Neuronal stem cell (in vitro differentiated cells): ENCODE results near the gene NT5DC1.

Source experiments
- DNase-seq: peaks from one replicate; pipeline ENCODE4 v3.0.0-alpha.2; 2013; ENCODE audit warnings: low spot score
- H2AFZ ChIP-seq: one replicate; pipeline ENCODE4 v1.6.1; 2013; ENCODE audit warnings: mild to moderate bottlenecking, low read length, inconsistent platforms
- H2AK5ac ChIP-seq: 2 replicates; pipeline ENCODE4 v1.6.1; 2013; ENCODE audit warnings: low read depth, mild to moderate bottlenecking, inconsistent platforms, low read length, moderate library complexity, mixed read lengths
- H2BK120ac ChIP-seq: 2 replicates; pipeline ENCODE4 v1.6.1; 2013; ENCODE audit warnings: low read depth, mild to moderate bottlenecking, inconsistent platforms, low read length, moderate library complexity, mixed read lengths
- H2BK12ac ChIP-seq: one replicate; pipeline ENCODE4 v1.6.1; 2013; ENCODE audit warnings: low read length, inconsistent platforms
- H2BK15ac ChIP-seq: 2 replicates; pipeline ENCODE4 v1.6.1; 2013; ENCODE audit warnings: mild to moderate bottlenecking, low read length, inconsistent platforms, mixed read lengths
- H2BK5ac ChIP-seq: one replicate; pipeline ENCODE4 v1.6.1; 2013; ENCODE audit warnings: inconsistent platforms, mild to moderate bottlenecking, low read length, moderate library complexity
- H3K14ac ChIP-seq: one replicate; pipeline ENCODE4 v1.6.1; 2013; ENCODE audit warnings: low read length, inconsistent platforms
- H3K18ac ChIP-seq: 2 replicates; pipeline ENCODE4 v1.6.1; 2013; ENCODE audit warnings: low read length, inconsistent platforms
- H3K23ac ChIP-seq: 2 replicates; pipeline ENCODE4 v1.6.1; 2013; ENCODE audit warnings: low read depth, mild to moderate bottlenecking, mixed read lengths, low read length, inconsistent platforms; ENCODE audit not compliant: poor library complexity
- H3K27ac ChIP-seq: replicated peaks from 3 replicates; pipeline ENCODE4 v1.5.1; 2013; ENCODE audit warnings: low read length, inconsistent platforms
- H3K27me3 ChIP-seq, 3 experiments: 2 replicates each; pipeline ENCODE4 v1.6.1; 2013; ENCODE audit warnings: low read length in 3 of 3, mild to moderate bottlenecking in 2 of 3, inconsistent platforms in 1 of 3, low read depth in 1 of 3, mixed read lengths in 1 of 3, moderate library complexity in 1 of 3; ENCODE audit not compliant: control insufficient read depth in 3 of 3, insufficient read depth in 3 of 3
- H3K36me3 ChIP-seq, 2 donors: replicated peaks in 1 of 2; 2 replicates each; pipeline ENCODE4 v1.6.1; 2013; ENCODE audit warnings: low read length in 2 of 2; ENCODE audit not compliant: control insufficient read depth in 2 of 2, insufficient read depth in 2 of 2
- H3K4ac ChIP-seq: 2 replicates; pipeline ENCODE4 v1.6.1; 2013; ENCODE audit warnings: inconsistent platforms, mild to moderate bottlenecking, low read length, moderate library complexity
- H3K4me1 ChIP-seq, 2 donors: 1 replicate in 1 of 2; 2 replicates in 1 of 2; pipeline ENCODE4 v1.6.1; 2013; ENCODE audit warnings: low read length in 2 of 2, low read depth in 1 of 2; ENCODE audit not compliant: control insufficient read depth in 2 of 2, insufficient read depth in 1 of 2
- H3K4me2 ChIP-seq: one replicate; pipeline ENCODE4 v1.6.1; 2013; ENCODE audit warnings: mild to moderate bottlenecking, low read length, inconsistent platforms; ENCODE audit not compliant: insufficient read depth, poor library complexity, severe bottlenecking
- H3K4me3 ChIP-seq, 2 donors: 2 replicates each; pipeline ENCODE4 v1.5.1; 2013; ENCODE audit warnings: low read length in 2 of 2, mild to moderate bottlenecking in 2 of 2, inconsistent platforms in 1 of 2, moderate library complexity in 1 of 2
- H3K79me1 ChIP-seq: one replicate; pipeline ENCODE4 v1.6.1; 2013; ENCODE audit warnings: low read depth, mild to moderate bottlenecking, inconsistent platforms, low read length, moderate library complexity
- H3K9ac ChIP-seq: one replicate; pipeline ENCODE4 v1.6.1; 2013; ENCODE audit warnings: mild to moderate bottlenecking, low read depth, low read length, inconsistent platforms; ENCODE audit not compliant: poor library complexity
- H3K9me3 ChIP-seq, 2 donors: replicated peaks in 1 of 2; 2 replicates each; pipeline versions ENCODE3 to v1.6.1; 2013; ENCODE audit warnings: low read length in 2 of 2, mild to moderate bottlenecking in 2 of 2, inconsistent platforms in 1 of 2, low read depth in 1 of 2, mixed read lengths in 1 of 2, moderate library complexity in 1 of 2; ENCODE audit not compliant: control insufficient read depth in 2 of 2, insufficient read depth in 1 of 2
- H4K8ac ChIP-seq: one replicate; pipeline ENCODE4 v1.6.1; 2013; ENCODE audit warnings: low read depth, mild to moderate bottlenecking, inconsistent platforms, low read length, moderate library complexity
- H4K91ac ChIP-seq: one replicate; pipeline ENCODE4 v1.6.1; 2013; ENCODE audit warnings: low read length, low read depth, mild to moderate bottlenecking, inconsistent platforms; ENCODE audit not compliant: poor library complexity
- WGBS, 2 donors: extraction: QIAGEN DNeasy Blood & Tissue Kit; methylation state at CpG; one replicate each; pipeline ENCODE4 v1.1.7; 2013; ENCODE audit warnings: missing lambda C conversion rate in 2 of 2, mixed read lengths in 1 of 2; ENCODE audit not compliant: insufficient read length in 2 of 2, insufficient replicate concordance in 1 of 2; ENCODE audit errors: extremely low coverage in 2 of 2; 5-methylcytosine and 5-hydroxymethylcytosine counted together

NT5DC1 gene

GRCh38 chr6:116111552-116112528, 11.2 kb downstream of the NT5DC1 start:
- no peak overlapping the region for H2AK5ac ChIP-seq
- H3K23ac ChIP-seq, result no peak overlapping the region
- peaks cover 2% of the 10 kb centered on the region in 2 donors for H3K4me1 ChIP-seq
- no peak overlapping the region for H3K27ac ChIP-seq
- H2BK5ac ChIP-seq, result no peak overlapping the region
- H2BK15ac ChIP-seq, result no peak overlapping the region
- no peak overlapping the region for H3K4me3 ChIP-seq
- no peak overlapping the region for H3K9ac ChIP-seq
- no peak overlapping the region for H4K8ac ChIP-seq
- H3K79me1 ChIP-seq, result no peaks in the 10 kb centered on the region
- no peak overlapping the region for H3K4ac ChIP-seq
- no peak overlapping the region for H3K18ac ChIP-seq
- no peaks in the 10 kb centered on the region for H3K27me3 ChIP-seq
- H2BK12ac ChIP-seq, result no peak overlapping the region
- no peak overlapping the region for H3K14ac ChIP-seq
- H3K4me2 ChIP-seq, result no peak overlapping the region
- H2AFZ ChIP-seq, result no peak overlapping the region
- no peak overlapping the region for H2BK120ac ChIP-seq
- peaks cover 6 to 50% of the 10 kb centered on the region in 2 donors for H3K36me3 ChIP-seq
- H3K9me3 ChIP-seq, result peaks cover 0 to 1% of the 10 kb centered on the region in 2 donors
- WGBS, 2 donors, result no CpG with 5 or more reads among the region's 5 CpGs
- no peak for DNase-seq
- no peak overlapping the region for H4K91ac ChIP-seq

GRCh38 chr6:116113386-116113785, 12.7 kb downstream of the NT5DC1 start:
- no peak overlapping the region for H4K8ac ChIP-seq
- no peak overlapping the region for H3K23ac ChIP-seq
- no peak for DNase-seq
- H2AK5ac ChIP-seq, result no peak overlapping the region
- H3K27ac ChIP-seq, result no peak overlapping the region
- no peak overlapping the region for H3K4ac ChIP-seq
- no peak overlapping the region for H2AFZ ChIP-seq
- H3K79me1 ChIP-seq, result no peaks in the 10 kb centered on the region
- H3K9me3 ChIP-seq, result peaks cover 0 to 1% of the 10 kb centered on the region in 2 donors
- no peak overlapping the region for H3K4me2 ChIP-seq
- H3K36me3 ChIP-seq, result peaks cover 9 to 57% of the 10 kb centered on the region in 2 donors
- no peak overlapping the region for H3K9ac ChIP-seq
- H3K4me1 ChIP-seq, result peaks cover 0 to 2% of the 10 kb centered on the region in 2 donors
- no peak overlapping the region for H2BK5ac ChIP-seq
- H3K14ac ChIP-seq, result no peak overlapping the region
- WGBS, 2 donors, result no CpG with 5 or more reads among the region's 2 CpGs
- no peak overlapping the region for H3K18ac ChIP-seq
- no peak overlapping the region for H2BK120ac ChIP-seq
- H3K27me3 ChIP-seq, result no peaks in the 10 kb centered on the region
- H3K4me3 ChIP-seq, result no peak overlapping the region
- no peak overlapping the region for H2BK12ac ChIP-seq
- no peak overlapping the region for H2BK15ac ChIP-seq
- H4K91ac ChIP-seq, result no peak overlapping the region

- Histone ChIP-seq H2BK5ac (no peak overlapping the region), H3K18ac (no peak overlapping the region), H3K23ac (no peak overlapping the region), H3K36me3 (peaks cover 8 to 45% of the 10 kb centered on the region in 2 donors), H4K91ac (no peak overlapping the region), H3K4me2 (no peak overlapping the region), H3K4me1 (no peaks in the 10 kb centered on the region), H3K4ac (no peak overlapping the region), H3K4me3 (no peak overlapping the region), H3K79me1 (no peaks in the 10 kb centered on the region), H2BK15ac (no peak overlapping the region), H2BK12ac (no peak overlapping the region), H3K9me3 (peaks cover 0 to 1% of the 10 kb centered on the region in 2 donors), H3K14ac (no peak overlapping the region), H3K9ac (no peak overlapping the region), H2BK120ac (no peak overlapping the region), H3K27me3 (no peaks in the 10 kb centered on the region), H4K8ac (no peak overlapping the region), H2AFZ (no peak overlapping the region), H3K27ac (no peak overlapping the region), H2AK5ac (no peak overlapping the region)
- WGBS, 2 donors, result no CpG with 5 or more reads among the region's 2 CpGs
- no peak for DNase-seq
Observed at GRCh38 chr6:116115781-116116180, 15.1 kb downstream of the NT5DC1 start.

- no peak overlapping the region for H3K14ac ChIP-seq
- no peak overlapping the region for H2AK5ac ChIP-seq
- H2BK5ac ChIP-seq, result no peak overlapping the region
- H4K91ac ChIP-seq, result no peak overlapping the region
- no peak overlapping the region for H2AFZ ChIP-seq
- H3K4ac ChIP-seq, result no peak overlapping the region
- no peak overlapping the region for H4K8ac ChIP-seq
- no peak overlapping the region for H3K4me3 ChIP-seq
- H2BK12ac ChIP-seq, result no peak overlapping the region
- H3K27ac ChIP-seq, result no peak overlapping the region
- peaks cover 0 to 1% of the 10 kb centered on the region in 2 donors for H3K9me3 ChIP-seq
- peaks cover 0 to 1% of the 10 kb centered on the region in 2 donors for H3K4me1 ChIP-seq
- no peaks in the 10 kb centered on the region for H3K79me1 ChIP-seq
- H3K18ac ChIP-seq, result no peak overlapping the region
- no peaks in the 10 kb centered on the region for H3K27me3 ChIP-seq
- peaks cover 7 to 22% of the 10 kb centered on the region in 2 donors for H3K36me3 ChIP-seq
- H3K9ac ChIP-seq, result no peak overlapping the region
- H3K23ac ChIP-seq, result no peak overlapping the region
- H2BK15ac ChIP-seq, result no peak overlapping the region
- no peak for DNase-seq
- H3K4me2 ChIP-seq, result no peak overlapping the region
- H2BK120ac ChIP-seq, result no peak overlapping the region
Observed at GRCh38 chr6:116118608-116119007, 18.0 kb downstream of the NT5DC1 start.
